Measurements from ENCODE around the gene HERC3. TPM values are rescaled to one million over a fixed set of nuclear protein-coding genes. Genes with fewer than 3 reads are reported as not detected.

Gene HERC3
- total and polyA plus RNA-seq, 2 of the 13 experiments (the other 11 are each of a cell fraction or from before 2014, with no cell fraction given) = 3.8 to 6.2 TPM

- 94% methylated on average over 7 of the region's 7 CpGs for WGBS (ENCODE audit: low lambda C conversion rate)
- no peak for TF ChIP-seq ZNF703 (CRISPR knock-in tag; IDR thresholded peaks at IDR 0.05; ENCODE audit: borderline replicate concordance)
- TF ChIP-seq POGZ (CRISPR knock-in tag; IDR thresholded peaks at IDR 0.05) = no peak
- TF ChIP-seq ZFP36 (IDR thresholded peaks at IDR 0.05; ENCODE audit: borderline replicate concordance, low read depth, low read length, partially characterized antibody) = no peak
- TF ChIP-seq GMEB1 (CRISPR knock-in tag; IDR thresholded peaks at IDR 0.05; ENCODE audit: borderline replicate concordance) = no peak
- no peak for TF ChIP-seq HDAC1 (CRISPR knock-in tag; IDR thresholded peaks at IDR 0.05)
- no peak for TF ChIP-seq NR2F1 (CRISPR knock-in tag; IDR thresholded peaks at IDR 0.05)
- TF ChIP-seq SNAPC5 (CRISPR knock-in tag; IDR thresholded peaks at IDR 0.05; ENCODE audit: borderline replicate concordance) = no peak
- TF ChIP-seq ZNF24 (IDR thresholded peaks at IDR 0.05) = no peak
- Histone ChIP-seq H3K4me1 (ENCODE audit: insufficient read depth, low read length) (0 out of 2 replicates have a peak, but pooled peaks cover 5% of the 10 kb centered on the region), H3K4me3 (replicated peaks in 1 of 3; ENCODE audit: insufficient read depth in 1 of 3, low read depth in 2 of 3, low read length in 3 of 3) (peak overlapping the region in 2 of 3 experiments; percentile 46 to 73; a peak in 2 of 6 replicates), H2AFZ (ENCODE audit: low read length) (no peak overlapping the region), H3K9me3 (ENCODE audit: low read length) (no peaks in the 10 kb centered on the region), H3K27me3 (ENCODE audit: control insufficient read depth in 1 of 2, insufficient read depth in 2 of 2, low read length in 2 of 2) (no peaks in the 10 kb centered on the region), H3K36me3 (replicated peaks in 1 of 2; ENCODE audit: control insufficient read depth in 1 of 2, insufficient read depth in 2 of 2, low read length in 2 of 2) (no peaks in the 10 kb centered on the region), H3K27ac (ENCODE audit: extremely low read length, insufficient read depth, low read length) (no peak overlapping the region), H3K4me2 (ENCODE audit: low read depth, low read length) (peak overlapping the region; percentile 70), H4K20me1 (ENCODE audit: insufficient read depth, low read length) (no peaks in the 10 kb centered on the region), H3K79me2 (ENCODE audit: insufficient read depth, low read length) (no peaks in the 10 kb centered on the region), H3K9ac (ENCODE audit: insufficient read depth, low read depth, low read length) (no peak overlapping the region)
- in situ Hi-C loops (cut with HindIII; ENCODE audit: extremely low pct_ligation_motif_present, low pct_unique_long_range_greater_than_20kb) = no loop called here
- FAIRE-seq = no peak
- ATAC-seq = no peak
- POLR2A ChIA-PET = no interaction called here
- CTCF ChIA-PET (ENCODE audit: low intra/inter-chr PET ratio, low total read pairs) = no interaction called here
- TSS peak; percentile 80 for BruUV-seq (replicated peaks)
- DNase-seq (ENCODE audit: low spot score) = no peak
- intact Hi-C loops (cut with micrococcal nuclease; ENCODE audit: unreplicated experiment) = no loop called here
Measured at GRCh38 chr4:88696630-88697029, 104.3 kb downstream of the HERC3 start.
